ENCODE measurements around the gene MTRF1L. TPM values are rescaled to one million over a fixed set of nuclear protein-coding genes. Genes with fewer than 3 reads are reported as not detected.

MTRF1L gene
- polyA plus RNA-seq, 1 experiment = 8.1 TPM

GRCh38 chr6:152957796-152958195 lies 44.7 kb downstream of the MTRF1L start:
- ChIA-PET POLR2A (no interaction called here), CTCF (interaction anchor here (0.5 to 2.5 kb wide), 2 partner anchors 9 to 89 kb away, joined by 3 to 10 read pairs; no protein-coding TSS in a partner anchor)
- Histone ChIP-seq H3K36me3 (ENCODE audit: control insufficient read depth, insufficient read depth, low read length) (no peaks in the 10 kb centered on the region), H3K4me3 (ENCODE audit: low read depth, low read length) (no peak overlapping the region), H3K27me3 (ENCODE audit: control insufficient read depth, insufficient read depth, low read length) (no peaks in the 10 kb centered on the region)
- no peak for DNase-seq (ENCODE audit: low read depth)
- no peak for TF ChIP-seq CTCF (IDR thresholded peaks at IDR 0.05; ENCODE audit: insufficient read depth, low read depth, low read length)

DNA sequence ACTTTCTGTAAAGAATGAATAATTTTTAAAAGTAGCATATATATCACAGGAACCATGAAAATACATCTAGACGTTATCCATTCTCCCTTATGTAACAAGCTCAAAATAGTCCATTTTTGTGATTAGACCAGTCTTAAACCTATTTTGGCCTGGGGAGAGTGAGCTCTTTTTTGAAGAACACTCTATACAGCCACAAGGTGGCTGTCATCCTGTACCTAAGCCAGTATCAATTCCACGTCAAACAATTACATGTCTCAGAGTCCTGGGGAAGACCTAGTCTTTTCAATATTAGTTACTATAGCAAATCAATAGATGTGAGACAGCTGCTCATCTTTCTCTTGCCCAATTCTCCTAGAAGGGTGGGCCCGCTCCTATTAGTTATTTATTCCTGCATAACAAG lies 48.1 kb downstream of the MTRF1L start:
- no peaks in the 10 kb centered on the region for H3K36me3 ChIP-seq (ENCODE audit: control insufficient read depth, insufficient read depth, low read length)
- ChIA-PET CTCF (interaction anchor here (0.9 to 2.5 kb wide), 12 partner anchors 11 to 91 kb away, joined by 3 to 13 read pairs (median 4); no protein-coding TSS in a partner anchor), POLR2A (no interaction called here)
- H3K27me3 ChIP-seq (ENCODE audit: control insufficient read depth, insufficient read depth, low read length) = no peaks in the 10 kb centered on the region
- H3K4me3 ChIP-seq (ENCODE audit: low read depth, low read length) = no peak overlapping the region
- DNase-seq (ENCODE audit: low read depth) = no peak
- TF ChIP-seq CTCF (IDR thresholded peaks at IDR 0.05; ENCODE audit: insufficient read depth, low read depth, low read length) = no peak

- Histone ChIP-seq H3K27me3 (ENCODE audit: control insufficient read depth, insufficient read depth, low read length) (no peaks in the 10 kb centered on the region; the same call in 1 of the 2 replicates), H3K4me3 (ENCODE audit: low read depth, low read length) (no peak overlapping the region), H3K36me3 (ENCODE audit: control insufficient read depth, insufficient read depth, low read length) (no peaks in the 10 kb centered on the region)
- peak; percentile 61 for TF ChIP-seq CTCF (IDR thresholded peaks at IDR 0.05; ENCODE audit: insufficient read depth, low read depth, low read length)
- POLR2A ChIA-PET = no interaction called here
- CTCF ChIA-PET = interaction anchor here (1.1 to 2.5 kb wide), 5 partner anchors 10 to 56 kb away, joined by 3 to 8 read pairs (median 6); no protein-coding TSS in a partner anchor
- DNase-seq (ENCODE audit: low read depth) = no peak
These were observed 49.5 kb downstream of the MTRF1L start for GRCh38 chr6:152952866-152953509.

GRCh38 chr6:152952045-152952444 lies 50.5 kb downstream of the MTRF1L start:
- Histone ChIP-seq H3K27me3 (ENCODE audit: control insufficient read depth, insufficient read depth, low read length) (no peaks in the 10 kb centered on the region; the same call in 1 of the 2 replicates), H3K36me3 (ENCODE audit: control insufficient read depth, insufficient read depth, low read length) (no peaks in the 10 kb centered on the region), H3K4me3 (ENCODE audit: low read depth, low read length) (no peak overlapping the region)
- no peak for DNase-seq (ENCODE audit: low read depth)
- no peak for TF ChIP-seq CTCF (IDR thresholded peaks at IDR 0.05; ENCODE audit: insufficient read depth, low read depth, low read length)
- ChIA-PET CTCF (interaction anchor here (0.6 to 1.9 kb wide), 5 partner anchors 13 to 400 kb away, joined by 3 to 7 read pairs (median 3); no protein-coding TSS in a partner anchor), POLR2A (no interaction called here)

DNA sequence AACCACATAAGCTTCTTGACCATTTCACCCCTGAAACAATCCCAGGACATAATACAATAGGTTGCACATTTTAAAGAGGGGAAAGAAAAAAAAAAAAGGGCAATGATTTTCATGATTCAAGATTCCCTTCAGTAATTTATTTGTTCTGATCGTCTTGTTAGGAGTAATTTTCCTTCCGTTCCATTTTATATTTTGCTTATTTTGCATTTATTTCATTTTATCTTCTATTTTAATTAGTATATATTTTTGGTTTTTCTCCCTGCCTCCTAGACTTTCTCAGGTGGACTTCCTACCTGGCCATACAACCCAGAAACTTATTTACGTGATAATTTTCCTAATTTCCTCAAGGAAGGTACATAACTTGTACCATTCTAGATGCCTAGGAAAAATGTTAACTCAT lies 52.3 kb downstream of the MTRF1L start:
- POLR2A ChIA-PET = no interaction called here
- TF ChIP-seq CTCF (IDR thresholded peaks at IDR 0.05; ENCODE audit: insufficient read depth, low read depth, low read length) = no peak
- CTCF ChIA-PET = interaction anchor here (1.0 to 3.6 kb wide), 5 partner anchors 52 to 662 kb away, joined by 3 to 27 read pairs (median 5); no protein-coding TSS in a partner anchor

More for the DNA sequence above, 52.3 kb downstream of the MTRF1L start:
- Histone ChIP-seq H3K36me3 (ENCODE audit: control insufficient read depth, insufficient read depth, low read length) (no peaks in the 10 kb centered on the region), H3K4me3 (ENCODE audit: low read depth, low read length) (no peak overlapping the region), H3K27me3 (ENCODE audit: control insufficient read depth, insufficient read depth, low read length) (no peaks in the 10 kb centered on the region; the same call in 1 of the 2 replicates)
- DNase-seq (ENCODE audit: low read depth) = no peak
